H1 (cell line): ENCODE results near the gene APOBEC2.
A peak's percentile ranks its signal among the peaks of the same experiment; 100 is the strongest.

Source experiments
- EP300 ChIP-seq, 2 experiments: IDR thresholded peaks; 1 replicate in 1 of 2; 2 replicates in 1 of 2; pipeline ENCODE4 v1.6.1; 2011 to 2012; ENCODE audit warnings: low read depth in 2 of 2, low read length in 2 of 2, mild to moderate bottlenecking in 2 of 2, borderline replicate concordance in 1 of 2, inconsistent platforms in 1 of 2, moderate library complexity in 1 of 2
- EZH2 ChIP-seq: fragments of 200-600 bp; sonication (generic); IDR thresholded peaks from 2 replicates; pipeline ENCODE4 v1.7.1; 2012; ENCODE audit warnings: low read depth, mild to moderate bottlenecking, moderate library complexity, low read length, inconsistent platforms; ENCODE audit not compliant: severe bottlenecking
- GABPA ChIP-seq: IDR thresholded peaks from 2 replicates; pipeline ENCODE4 v1.6.1; 2011; ENCODE audit warnings: mild to moderate bottlenecking, low read length, moderate library complexity, borderline replicate concordance; ENCODE audit not compliant: insufficient read depth
- HDAC2 ChIP-seq, 2 experiments: fragments of 300-600 bp in 1 of 2; sonication (generic) in 1 of 2; IDR thresholded peaks; 2 replicates each; pipeline ENCODE4 v1.6.1; 2011 to 2012; ENCODE audit warnings: low read depth in 2 of 2, low read length in 2 of 2, mild to moderate bottlenecking in 2 of 2, moderate library complexity in 2 of 2, borderline replicate concordance in 1 of 2, inconsistent platforms in 1 of 2
- MAFK ChIP-seq: IDR thresholded peaks from 2 replicates; pipeline ENCODE4 v1.6.1; 2012; ENCODE audit warnings: low read depth, mild to moderate bottlenecking, improper control_type of control experiment, low read length
- NRF1 ChIP-seq: IDR thresholded peaks from 2 replicates; pipeline ENCODE4 v1.6.1; 2011; ENCODE audit warnings: mild to moderate bottlenecking, low read depth, low read length, improper control_type of control experiment
- POLR2AphosphoS5 ChIP-seq: IDR thresholded peaks from 2 replicates; pipeline ENCODE4 v1.6.1; 2011; ENCODE audit warnings: low read depth, low read length
- SIX5 ChIP-seq: IDR thresholded peaks from 2 replicates; pipeline ENCODE4 v1.6.1; 2011; ENCODE audit warnings: mild to moderate bottlenecking, low read depth, low read length
- SP2 ChIP-seq: IDR thresholded peaks from 2 replicates; pipeline ENCODE4 v1.6.1; 2012; ENCODE audit warnings: mild to moderate bottlenecking, low read length, inconsistent platforms
- SRF ChIP-seq: IDR thresholded peaks from 2 replicates; pipeline ENCODE4 v1.6.1; 2011; ENCODE audit warnings: mild to moderate bottlenecking, low read depth, low read length, moderate library complexity
- TAF1 ChIP-seq: IDR thresholded peaks from 2 replicates; pipeline ENCODE4 v1.6.1; 2011; ENCODE audit warnings: mild to moderate bottlenecking, low read depth, low read length
- YY1 ChIP-seq: IDR thresholded peaks from 2 replicates; pipeline ENCODE4 v1.6.1; 2011; ENCODE audit warnings: low read depth, mild to moderate bottlenecking, low read length
- ZNF274 ChIP-seq: IDR thresholded peaks from 2 replicates; pipeline ENCODE4 v1.7.0; 2012; ENCODE audit warnings: low read length, borderline replicate concordance; ENCODE audit errors: extremely low read depth
- TF ChIP-seq, protein P1 (sequence below), 3 experiments: IDR thresholded peaks; 1 replicate in 2 of 3; 2 replicates in 1 of 3; pipeline versions ENCODE4 v1.5.1 to v1.6.1; 2011; ENCODE audit warnings: low read length in 3 of 3, mild to moderate bottlenecking in 3 of 3, inconsistent platforms in 2 of 3, low read depth in 1 of 3, moderate library complexity in 1 of 3; ENCODE audit not compliant: insufficient read depth in 1 of 3; ENCODE audit errors: control extremely low read depth in 1 of 3

DNA sequence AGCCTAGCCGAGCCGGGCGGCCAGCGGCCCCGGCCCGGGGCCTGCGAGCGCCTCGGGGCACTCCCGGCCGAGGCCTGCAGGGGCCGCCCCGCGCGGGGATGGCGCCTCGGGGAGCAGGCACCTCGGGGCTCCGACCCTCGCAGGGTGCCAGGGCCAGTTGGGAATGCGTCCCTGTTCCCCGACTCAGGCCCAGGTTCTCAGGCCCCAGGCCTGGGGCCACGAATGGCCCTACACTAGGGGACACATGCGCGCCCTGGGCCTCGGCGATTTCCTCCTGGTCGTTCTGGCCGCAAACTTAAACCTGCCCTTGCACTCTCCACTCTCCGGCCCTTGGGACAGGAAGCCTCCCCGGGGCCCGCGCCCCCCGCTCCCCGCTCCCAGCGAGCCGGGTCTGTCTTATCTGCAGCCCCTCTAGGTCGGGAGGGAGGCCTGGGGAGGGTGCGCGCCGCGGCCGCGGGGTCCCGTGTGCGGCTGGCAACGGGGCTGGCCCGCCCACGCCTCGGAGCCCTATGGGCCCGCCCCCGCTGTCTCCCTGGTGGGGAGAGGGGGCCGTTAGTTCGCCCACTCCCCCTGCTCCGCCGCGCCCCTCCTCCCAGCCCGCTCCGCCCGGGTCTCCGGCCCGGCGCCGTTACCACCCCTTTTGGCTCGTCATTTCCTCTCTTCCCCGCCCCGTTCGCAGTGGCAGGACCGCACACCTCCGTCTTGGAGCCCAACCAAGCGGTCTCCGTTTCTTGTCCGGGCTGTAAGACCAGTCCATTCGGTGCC lies 20.4 kb downstream of the APOBEC2 start:
- TF ChIP-seq MAFK = no peak
- peak; percentile 73 for TF ChIP-seq POLR2AphosphoS5
- no peak for TF ChIP-seq EZH2
- peak; percentile 62 for TF ChIP-seq TAF1
- TF ChIP-seq SP2 = no peak
- TF ChIP-seq EP300 (IDR thresholded peaks at IDR 0.05; ENCODE audit: borderline replicate concordance in 1 of 2, low read depth in 2 of 2, low read length in 2 of 2) = no peak
- no peak for TF ChIP-seq SIX5
- TF ChIP-seq HDAC2 (IDR thresholded peaks at IDR 0.05; ENCODE audit: borderline replicate concordance in 1 of 2, low read depth in 2 of 2, low read length in 2 of 2) = no peak
- TF ChIP-seq, protein P1, sequence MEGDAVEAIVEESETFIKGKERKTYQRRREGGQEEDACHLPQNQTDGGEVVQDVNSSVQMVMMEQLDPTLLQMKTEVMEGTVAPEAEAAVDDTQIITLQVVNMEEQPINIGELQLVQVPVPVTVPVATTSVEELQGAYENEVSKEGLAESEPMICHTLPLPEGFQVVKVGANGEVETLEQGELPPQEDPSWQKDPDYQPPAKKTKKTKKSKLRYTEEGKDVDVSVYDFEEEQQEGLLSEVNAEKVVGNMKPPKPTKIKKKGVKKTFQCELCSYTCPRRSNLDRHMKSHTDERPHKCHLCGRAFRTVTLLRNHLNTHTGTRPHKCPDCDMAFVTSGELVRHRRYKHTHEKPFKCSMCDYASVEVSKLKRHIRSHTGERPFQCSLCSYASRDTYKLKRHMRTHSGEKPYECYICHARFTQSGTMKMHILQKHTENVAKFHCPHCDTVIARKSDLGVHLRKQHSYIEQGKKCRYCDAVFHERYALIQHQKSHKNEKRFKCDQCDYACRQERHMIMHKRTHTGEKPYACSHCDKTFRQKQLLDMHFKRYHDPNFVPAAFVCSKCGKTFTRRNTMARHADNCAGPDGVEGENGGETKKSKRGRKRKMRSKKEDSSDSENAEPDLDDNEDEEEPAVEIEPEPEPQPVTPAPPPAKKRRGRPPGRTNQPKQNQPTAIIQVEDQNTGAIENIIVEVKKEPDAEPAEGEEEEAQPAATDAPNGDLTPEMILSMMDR (IDR thresholded peaks at IDR 0.05; ENCODE audit: control extremely low read depth in 1 of 3, insufficient read depth in 1 of 3, low read depth in 1 of 3, low read length in 3 of 3) = peak in 2 of 3 experiments; percentile 34; a peak in 3 of 4 replicates
- TF ChIP-seq GABPA = no peak
- TF ChIP-seq YY1 = no peak
- TF ChIP-seq ZNF274 = no peak
- TF ChIP-seq SRF = no peak
- no peak for TF ChIP-seq NRF1
